ENCODE measurements around the gene GNG14. TPM values are rescaled to one million over a fixed set of nuclear protein-coding genes. Genes with fewer than 3 reads are reported as not detected.

GNG14 gene
- total and polyA plus RNA-seq, 2 donors (not counting 1 experiment from before 2014, with no cell fraction given) = not detected

- no peak overlapping the region for H3K27ac Mint-ChIP-seq
- DNase-seq (no peak), ATAC-seq (ENCODE audit: low read depth) (no peak)
- POLR2A ChIA-PET = interaction anchor here (0.8 kb wide), 1 partner anchor 20 kb away, joined by 3 read pairs; the partner anchor contains the start of gene FBXW9
- CTCF ChIA-PET = interaction anchor here (0.6 to 4.6 kb wide), 15 partner anchors 10 to 327 kb away, joined by 3 to 30 read pairs (median 4); partner anchors contain the start of genes FBXW9, MAN2B1 and WDR83
- Histone ChIP-seq H3K9ac (ENCODE audit: low read length) (no peak overlapping the region), H3K27me3 (replicated peaks in 1 of 4; ENCODE audit: control extremely low read depth in 1 of 4, control insufficient read depth in 3 of 4, insufficient read depth in 4 of 4, low read length in 3 of 4) (no peaks in the 10 kb centered on the region), H3K4me3 (ENCODE audit: control extremely low read depth in 1 of 5, extremely low read depth in 1 of 5, insufficient read depth in 1 of 5, low read depth in 2 of 5, low read length in 4 of 5) (no peak overlapping the region), H2AFZ (ENCODE audit: insufficient read depth, low read depth, low read length, poor library complexity, severe bottlenecking) (no peak overlapping the region), H3K9me3 (ENCODE audit: control extremely low read depth in 1 of 3, control insufficient read depth in 2 of 3, insufficient read depth in 1 of 3, low read length in 2 of 3) (no peaks in the 10 kb centered on the region), H3K36me3 (replicated peaks in 1 of 2; ENCODE audit: control extremely low read depth in 1 of 2, control insufficient read depth in 1 of 2, extremely low read depth in 1 of 2, insufficient read depth in 2 of 2, low read length in 1 of 2) (peaks cover 6 to 64% of the 10 kb centered on the region in 2 experiments), H3K27ac (ENCODE audit: low read length in 2 of 2) (no peak overlapping the region), H3K79me2 (ENCODE audit: control insufficient read depth, insufficient read depth, low read length) (peaks cover 53% of the 10 kb centered on the region), H4K20me1 (ENCODE audit: control insufficient read depth, insufficient read depth, low read length, poor library complexity, severe bottlenecking) (peaks cover 56% of the 10 kb centered on the region), H3K4me1 (ENCODE audit: control insufficient read depth in 2 of 2, insufficient read depth in 2 of 2, low read length in 2 of 2) (peaks cover 9 to 16% of the 10 kb centered on the region in 2 donors), H3K4me2 (replicated peaks; ENCODE audit: low read depth, low read length, poor library complexity, severe bottlenecking) (no peak overlapping the region)
- no peaks in the 10 kb centered on the region for H3K9me3 Mint-ChIP-seq (ENCODE audit: insufficient read depth)
- H3K4me1 Mint-ChIP-seq = peaks cover 23% of the 10 kb centered on the region
- 94% methylated on average over 15 of the region's 15 CpGs for WGBS (ENCODE audit: insufficient coverage)
- intact Hi-C loops (cut with micrococcal nuclease) = loop anchor here (1.0 kb wide), 2 partner anchors 112 to 171 kb away; no protein-coding TSS in a partner anchor
- H3K27me3 Mint-ChIP-seq = no peaks in the 10 kb centered on the region
- no peak for TF ChIP-seq EZH2 (IDR thresholded peaks at IDR 0.05; ENCODE audit: borderline replicate concordance, insufficient read depth, low read depth, low read length, poor library complexity, severe bottlenecking)
- no peak for TF ChIP-seq CTCF (IDR thresholded peaks at IDR 0.05)
- no peak overlapping the region for H3K4me3 Mint-ChIP-seq
Observed at GRCh38 chr19:12675940-12676339, 11.9 kb upstream of the GNG14 start.

GRCh38 chr19:12676384-12676792 is 11.4 kb upstream of the GNG14 start:
- Histone ChIP-seq H2AFZ (ENCODE audit: insufficient read depth, low read depth, low read length, poor library complexity, severe bottlenecking) (no peak overlapping the region), H4K20me1 (ENCODE audit: control insufficient read depth, insufficient read depth, low read length, poor library complexity, severe bottlenecking) (peaks cover 61% of the 10 kb centered on the region), H3K9me3 (ENCODE audit: control extremely low read depth in 1 of 3, control insufficient read depth in 2 of 3, insufficient read depth in 1 of 3, low read length in 2 of 3) (no peaks in the 10 kb centered on the region), H3K27me3 (replicated peaks in 1 of 4; ENCODE audit: control extremely low read depth in 1 of 4, control insufficient read depth in 3 of 4, insufficient read depth in 4 of 4, low read length in 3 of 4) (no peaks in the 10 kb centered on the region), H3K27ac (ENCODE audit: low read length in 2 of 2) (no peak overlapping the region), H3K4me3 (ENCODE audit: control extremely low read depth in 1 of 5, extremely low read depth in 1 of 5, insufficient read depth in 1 of 5, low read depth in 2 of 5, low read length in 4 of 5) (no peak overlapping the region), H3K9ac (ENCODE audit: low read length) (no peak overlapping the region), H3K79me2 (ENCODE audit: control insufficient read depth, insufficient read depth, low read length) (peaks cover 57% of the 10 kb centered on the region), H3K4me2 (replicated peaks; ENCODE audit: low read depth, low read length, poor library complexity, severe bottlenecking) (peak overlapping the region; percentile 11), H3K4me1 (ENCODE audit: control insufficient read depth in 2 of 2, insufficient read depth in 2 of 2, low read length in 2 of 2) (peaks cover 9 to 18% of the 10 kb centered on the region in 2 donors), H3K36me3 (replicated peaks in 1 of 2; ENCODE audit: control extremely low read depth in 1 of 2, control insufficient read depth in 1 of 2, extremely low read depth in 1 of 2, insufficient read depth in 2 of 2, low read length in 1 of 2) (peaks cover 6 to 64% of the 10 kb centered on the region in 2 experiments)
- 35% methylated on average over 4 of the region's 4 CpGs for WGBS (ENCODE audit: insufficient coverage)
- Mint-ChIP-seq H3K27me3 (no peaks in the 10 kb centered on the region), H3K9me3 (ENCODE audit: insufficient read depth) (no peaks in the 10 kb centered on the region), H3K27ac (peak overlapping the region; percentile 8), H3K4me1 (peaks cover 27% of the 10 kb centered on the region), H3K4me3 (no peak overlapping the region)
- intact Hi-C loops (cut with micrococcal nuclease) = loop anchor here (1.0 kb wide), 2 partner anchors 112 to 171 kb away; no protein-coding TSS in a partner anchor
- CTCF ChIA-PET = interaction anchor here (0.5 to 4.6 kb wide), 20 partner anchors 9 to 327 kb away, joined by 3 to 30 read pairs (median 4); partner anchors contain the start of genes FBXW9, MAN2B1 and WDR83
- no peak for TF ChIP-seq EZH2 (IDR thresholded peaks at IDR 0.05; ENCODE audit: borderline replicate concordance, insufficient read depth, low read depth, low read length, poor library complexity, severe bottlenecking)
- TF ChIP-seq CTCF (IDR thresholded peaks at IDR 0.05) = peak; percentile 78
- ATAC-seq (ENCODE audit: low read depth) (peak; percentile 56), DNase-seq (peak; percentile 84)
- POLR2A ChIA-PET = interaction anchor here (0.8 kb wide), 1 partner anchor 20 kb away, joined by 3 read pairs; the partner anchor contains the start of gene FBXW9

Data from B cell (primary cell).